ENCODE results near the gene AIM2. TPM values are rescaled to one million over a fixed set of nuclear protein-coding genes. Genes with fewer than 3 reads are reported as not detected.

The AIM2 gene
- total RNA-seq, 1 experiment from 2014 or later = 1.1 TPM

DNA sequence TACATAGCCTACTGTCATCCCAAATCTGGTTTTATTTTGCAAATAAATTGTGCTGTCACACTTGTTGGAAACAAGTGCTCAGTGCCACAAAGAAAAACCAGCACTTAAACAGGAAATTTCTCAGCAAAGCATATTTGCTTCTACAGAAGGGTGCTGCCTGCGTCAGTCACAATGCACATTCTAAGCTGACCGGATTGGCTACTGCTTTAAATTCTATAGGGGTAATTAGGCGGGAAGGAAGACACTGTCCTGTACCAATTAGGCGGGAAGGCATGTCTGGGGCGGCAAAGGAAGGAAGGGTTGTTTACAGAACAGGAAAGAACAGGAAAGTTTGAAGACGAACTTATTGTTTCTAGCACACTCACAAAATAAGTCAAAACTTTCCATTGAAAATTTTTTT is 64.1 kb downstream of the AIM2 start:
- peaks cover 64% of the 10 kb centered on the region for H3K27me3 Mint-ChIP-seq (ENCODE audit: low read depth)
- CTCF ChIA-PET = interaction anchor here (0.6 kb wide), 1 partner anchor 224 kb away, joined by 3 read pairs; no protein-coding TSS in a partner anchor
- peaks cover 9% of the 10 kb centered on the region; the same call in 1 of the 2 replicates for H3K9me3 Mint-ChIP-seq
- H3K36me3 Mint-ChIP-seq = no peaks in the 10 kb centered on the region
- no peak for TF ChIP-seq PRRX2 (CRISPR knock-in tag; IDR thresholded peaks at IDR 0.05)
- TF ChIP-seq IRF2 (CRISPR knock-in tag; IDR thresholded peaks at IDR 0.05; ENCODE audit: borderline replicate concordance, low read depth) = no peak
- no peak for TF ChIP-seq CTCF (IDR thresholded peaks at IDR 0.05)
- TF ChIP-seq ATF3 (CRISPR knock-in tag; conservative IDR thresholded peaks at IDR 0.05) = no peak
- TF ChIP-seq, protein P1, sequence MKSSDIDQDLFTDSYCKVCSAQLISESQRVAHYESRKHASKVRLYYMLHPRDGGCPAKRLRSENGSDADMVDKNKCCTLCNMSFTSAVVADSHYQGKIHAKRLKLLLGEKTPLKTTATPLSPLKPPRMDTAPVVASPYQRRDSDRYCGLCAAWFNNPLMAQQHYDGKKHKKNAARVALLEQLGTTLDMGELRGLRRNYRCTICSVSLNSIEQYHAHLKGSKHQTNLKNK (CRISPR knock-in tag; IDR thresholded peaks at IDR 0.05) = no peak
- TF ChIP-seq EMX1 (CRISPR knock-in tag; IDR thresholded peaks at IDR 0.05) = no peak
- TF ChIP-seq TP53 (CRISPR knock-in tag; IDR thresholded peaks at IDR 0.05) = no peak
- no peak for TF ChIP-seq PREB (CRISPR knock-in tag; IDR thresholded peaks at IDR 0.05; ENCODE audit: borderline replicate concordance)
- TF ChIP-seq ZNF671 (CRISPR knock-in tag; IDR thresholded peaks at IDR 0.05) = no peak
- TF ChIP-seq ZNF232 (CRISPR knock-in tag; IDR thresholded peaks at IDR 0.05) = no peak
- TF ChIP-seq GABPB1 (CRISPR knock-in tag; IDR thresholded peaks at IDR 0.05) = no peak
- TF ChIP-seq, protein P2, sequence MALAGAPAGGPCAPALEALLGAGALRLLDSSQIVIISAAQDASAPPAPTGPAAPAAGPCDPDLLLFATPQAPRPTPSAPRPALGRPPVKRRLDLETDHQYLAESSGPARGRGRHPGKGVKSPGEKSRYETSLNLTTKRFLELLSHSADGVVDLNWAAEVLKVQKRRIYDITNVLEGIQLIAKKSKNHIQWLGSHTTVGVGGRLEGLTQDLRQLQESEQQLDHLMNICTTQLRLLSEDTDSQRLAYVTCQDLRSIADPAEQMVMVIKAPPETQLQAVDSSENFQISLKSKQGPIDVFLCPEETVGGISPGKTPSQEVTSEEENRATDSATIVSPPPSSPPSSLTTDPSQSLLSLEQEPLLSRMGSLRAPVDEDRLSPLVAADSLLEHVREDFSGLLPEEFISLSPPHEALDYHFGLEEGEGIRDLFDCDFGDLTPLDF (CRISPR knock-in tag; IDR thresholded peaks at IDR 0.05) = no peak
- TF ChIP-seq, protein P3, sequence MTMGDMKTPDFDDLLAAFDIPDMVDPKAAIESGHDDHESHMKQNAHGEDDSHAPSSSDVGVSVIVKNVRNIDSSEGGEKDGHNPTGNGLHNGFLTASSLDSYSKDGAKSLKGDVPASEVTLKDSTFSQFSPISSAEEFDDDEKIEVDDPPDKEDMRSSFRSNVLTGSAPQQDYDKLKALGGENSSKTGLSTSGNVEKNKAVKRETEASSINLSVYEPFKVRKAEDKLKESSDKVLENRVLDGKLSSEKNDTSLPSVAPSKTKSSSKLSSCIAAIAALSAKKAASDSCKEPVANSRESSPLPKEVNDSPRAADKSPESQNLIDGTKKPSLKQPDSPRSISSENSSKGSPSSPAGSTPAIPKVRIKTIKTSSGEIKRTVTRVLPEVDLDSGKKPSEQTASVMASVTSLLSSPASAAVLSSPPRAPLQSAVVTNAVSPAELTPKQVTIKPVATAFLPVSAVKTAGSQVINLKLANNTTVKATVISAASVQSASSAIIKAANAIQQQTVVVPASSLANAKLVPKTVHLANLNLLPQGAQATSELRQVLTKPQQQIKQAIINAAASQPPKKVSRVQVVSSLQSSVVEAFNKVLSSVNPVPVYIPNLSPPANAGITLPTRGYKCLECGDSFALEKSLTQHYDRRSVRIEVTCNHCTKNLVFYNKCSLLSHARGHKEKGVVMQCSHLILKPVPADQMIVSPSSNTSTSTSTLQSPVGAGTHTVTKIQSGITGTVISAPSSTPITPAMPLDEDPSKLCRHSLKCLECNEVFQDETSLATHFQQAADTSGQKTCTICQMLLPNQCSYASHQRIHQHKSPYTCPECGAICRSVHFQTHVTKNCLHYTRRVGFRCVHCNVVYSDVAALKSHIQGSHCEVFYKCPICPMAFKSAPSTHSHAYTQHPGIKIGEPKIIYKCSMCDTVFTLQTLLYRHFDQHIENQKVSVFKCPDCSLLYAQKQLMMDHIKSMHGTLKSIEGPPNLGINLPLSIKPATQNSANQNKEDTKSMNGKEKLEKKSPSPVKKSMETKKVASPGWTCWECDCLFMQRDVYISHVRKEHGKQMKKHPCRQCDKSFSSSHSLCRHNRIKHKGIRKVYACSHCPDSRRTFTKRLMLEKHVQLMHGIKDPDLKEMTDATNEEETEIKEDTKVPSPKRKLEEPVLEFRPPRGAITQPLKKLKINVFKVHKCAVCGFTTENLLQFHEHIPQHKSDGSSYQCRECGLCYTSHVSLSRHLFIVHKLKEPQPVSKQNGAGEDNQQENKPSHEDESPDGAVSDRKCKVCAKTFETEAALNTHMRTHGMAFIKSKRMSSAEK (CRISPR knock-in tag; IDR thresholded peaks at IDR 0.05; ENCODE audit: borderline replicate concordance) = no peak
- TF ChIP-seq MLX (CRISPR knock-in tag; IDR thresholded peaks at IDR 0.05) = no peak
- no peak for TF ChIP-seq MYBL2 (CRISPR knock-in tag; IDR thresholded peaks at IDR 0.05)
- DNase-seq (ENCODE audit: low spot score) (no peak), ATAC-seq (no peak)
- peaks cover 36% of the 10 kb centered on the region for H3K4me1 Mint-ChIP-seq
- H3K4me3 Mint-ChIP-seq = no peak overlapping the region
- no peak overlapping the region for H3K27ac Mint-ChIP-seq
- POLR2A ChIA-PET = no interaction called here

Other genes with a start within 250 kb of the AIM2 start
- 0.09 TPM in 1 of 3 replicates, not detected in the others for gene MNDA, start 245.4 kb downstream of the AIM2 start, total RNA-seq (2021)
- gene PYHIN1, start 145.2 kb downstream of the AIM2 start, total RNA-seq (2021) = 0.11 TPM in 1 of 3 replicates, not detected in the others
- 2.0 to 3.2 TPM (median 2.9 TPM) in 3 replicates for gene IFI16, start 66.9 kb downstream of the AIM2 start, total RNA-seq (2021)
- gene CADM3, start 94.8 kb upstream of the AIM2 start, total RNA-seq (2021) = 5.1 to 5.5 TPM (median 5.3 TPM) in 3 replicates
- gene ACKR1, start 128.1 kb upstream of the AIM2 start, total RNA-seq (2021) = 0.18 to 0.63 TPM (median 0.34 TPM) in 3 replicates
- not detected in 3 replicates for gene FCER1A, start 225.6 kb upstream of the AIM2 start, total RNA-seq (2021)

All from WTC11 (cell line).